Measurements from ENCODE around the gene SMAD5. TPM values are rescaled to one million over a fixed set of nuclear protein-coding genes. Genes with fewer than 3 reads are reported as not detected.

Gene SMAD5
- total RNA-seq, 1 experiment from 2014 or later = 64.3 TPM

DNA sequence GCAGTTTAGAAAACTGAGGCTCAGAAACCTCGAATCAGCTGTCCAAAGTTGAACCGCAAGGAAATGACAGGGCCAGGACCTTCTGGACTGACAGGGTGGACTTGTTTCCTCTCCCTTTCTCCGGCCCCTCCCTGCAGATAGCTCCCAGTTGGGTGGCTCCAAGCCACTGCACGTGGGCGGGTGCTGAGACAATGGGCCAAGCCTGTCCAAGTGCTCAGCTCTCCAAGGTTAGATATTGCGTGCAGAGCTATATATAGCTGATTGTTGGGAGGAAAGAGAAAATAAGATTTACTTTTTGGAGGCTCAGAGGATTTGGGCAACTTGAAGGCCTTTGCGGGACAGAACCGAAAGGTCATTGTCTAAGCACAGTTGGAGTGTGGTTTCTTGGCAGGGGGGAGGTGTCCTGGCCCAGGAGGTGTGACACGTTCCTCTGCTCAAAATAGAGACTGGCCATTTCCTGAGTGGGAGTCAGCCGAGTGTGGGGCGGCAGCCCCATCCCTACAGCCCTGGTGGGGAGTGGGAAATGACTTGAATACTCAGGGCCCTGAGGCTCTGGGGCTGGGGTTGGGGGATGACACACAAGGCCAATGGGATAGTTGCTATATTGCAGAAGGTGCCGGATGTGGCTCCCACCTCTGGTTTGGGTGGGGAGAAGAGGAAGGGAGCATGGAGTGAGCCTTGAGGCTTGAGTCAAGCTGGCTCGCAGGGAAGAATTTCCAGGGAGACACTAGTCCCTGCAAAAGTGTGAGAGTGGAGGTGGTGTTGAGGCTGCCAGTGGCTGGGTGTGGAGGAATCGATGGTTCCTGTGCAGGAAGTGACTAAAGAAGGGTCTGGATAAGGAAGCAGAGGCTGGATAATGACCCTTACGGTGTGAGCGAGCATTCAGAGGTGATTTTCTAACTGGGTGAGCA, 44.4 kb upstream of the SMAD5 start:
- Histone ChIP-seq H3K9me3 (ENCODE audit: control insufficient read depth in 1 of 2, insufficient read depth in 1 of 2, low read depth in 1 of 2, low read length in 2 of 2) (no peaks in the 10 kb centered on the region), H3K4me1 (ENCODE audit: control insufficient read depth in 1 of 2, insufficient read depth in 2 of 2, low read length in 2 of 2) (peaks cover 0 to 9% of the 10 kb centered on the region in 2 experiments; a peak in 2 of 4 replicates), H3K9ac (ENCODE audit: low read length) (no peak overlapping the region), H4K20me1 (ENCODE audit: insufficient read depth) (no peaks in the 10 kb centered on the region), H3K27ac (ENCODE audit: low read depth, low read length) (no peak overlapping the region), H3K4me2 (ENCODE audit: low read length) (peak overlapping the region; percentile 16; the same call in 1 of the 2 replicates), H3K27me3 (ENCODE audit: insufficient read depth, low read length) (no peaks in the 10 kb centered on the region), H2AFZ (ENCODE audit: low read depth, low read length, poor library complexity, severe bottlenecking) (no peak overlapping the region), H3K79me2 (ENCODE audit: insufficient read depth, low read length) (no peaks in the 10 kb centered on the region), H3K36me3 (ENCODE audit: control insufficient read depth in 1 of 2, insufficient read depth in 2 of 2, low read length in 2 of 2) (no peaks in the 10 kb centered on the region), H3K4me3 (replicated peaks in 1 of 2; ENCODE audit: low read depth in 1 of 2, low read length in 2 of 2) (no peak overlapping the region), H3K9me2 (ENCODE audit: insufficient read depth) (no peaks in the 10 kb centered on the region)
- TF ChIP-seq ZBTB33 (IDR thresholded peaks at IDR 0.05; ENCODE audit: extremely low read depth, insufficient replicate concordance, low read length) (no peak), EGR1 (IDR thresholded peaks at IDR 0.05; ENCODE audit: low read depth) (peak; percentile 59; the same call in 1 of the 2 replicates)
- RAD21 ChIA-PET (ENCODE audit: low non-redundant PET in 1 of 2, low total read pairs in 2 of 2, uncharacterized antibody in 2 of 2, unreplicated experiment in 2 of 2) = no interaction called here
- DNase-seq (ENCODE audit: low read depth, low spot score) (no peak), ATAC-seq (no peak)
- intact Hi-C loops (cut with micrococcal nuclease) = no loop called here
- POLR2A ChIA-PET = no interaction called here
- no TSS peak for BruUV-seq (replicated peaks)
- CTCF ChIA-PET = no interaction called here

GRCh38 chr5:136089791-136090190, 42.9 kb upstream of the SMAD5 start:
- Histone ChIP-seq H3K36me3 (ENCODE audit: control insufficient read depth in 1 of 2, insufficient read depth in 2 of 2, low read length in 2 of 2) (no peaks in the 10 kb centered on the region), H3K79me2 (ENCODE audit: insufficient read depth, low read length) (no peaks in the 10 kb centered on the region), H4K20me1 (ENCODE audit: insufficient read depth) (no peaks in the 10 kb centered on the region), H3K9me2 (ENCODE audit: insufficient read depth) (no peaks in the 10 kb centered on the region), H3K27me3 (ENCODE audit: insufficient read depth, low read length) (no peaks in the 10 kb centered on the region), H3K4me2 (ENCODE audit: low read length) (no peak overlapping the region), H3K4me1 (ENCODE audit: control insufficient read depth in 1 of 2, insufficient read depth in 2 of 2, low read length in 2 of 2) (peaks cover 0 to 9% of the 10 kb centered on the region in 2 experiments; a peak in 2 of 4 replicates), H3K9me3 (ENCODE audit: control insufficient read depth in 1 of 2, insufficient read depth in 1 of 2, low read depth in 1 of 2, low read length in 2 of 2) (no peaks in the 10 kb centered on the region), H3K9ac (ENCODE audit: low read length) (no peak overlapping the region), H3K27ac (ENCODE audit: low read depth, low read length) (no peak overlapping the region), H3K4me3 (replicated peaks in 1 of 2; ENCODE audit: low read depth in 1 of 2, low read length in 2 of 2) (no peak overlapping the region), H2AFZ (ENCODE audit: low read depth, low read length, poor library complexity, severe bottlenecking) (no peak overlapping the region)
- no TSS peak for BruUV-seq (replicated peaks)
- ATAC-seq (no peak), DNase-seq (ENCODE audit: low read depth, low spot score) (no peak)
- intact Hi-C loops (cut with micrococcal nuclease) = no loop called here
- CTCF ChIA-PET = no interaction called here
- RAD21 ChIA-PET (ENCODE audit: low non-redundant PET in 1 of 2, low total read pairs in 2 of 2, uncharacterized antibody in 2 of 2, unreplicated experiment in 2 of 2) = no interaction called here
- POLR2A ChIA-PET = no interaction called here
- TF ChIP-seq SIN3A (IDR thresholded peaks at IDR 0.05; ENCODE audit: low read depth) (no peak), CEBPB (IDR thresholded peaks at IDR 0.05; ENCODE audit: low read depth) (no peak), ZBTB33 (IDR thresholded peaks at IDR 0.05; ENCODE audit: extremely low read depth, insufficient replicate concordance, low read length) (no peak), TCF7L2 (IDR thresholded peaks at IDR 0.05; ENCODE audit: borderline replicate concordance, extremely low read depth, insufficient read depth, insufficient read length) (no peak), JUND (IDR thresholded peaks at IDR 0.05) (no peak), SP1 (IDR thresholded peaks at IDR 0.05; ENCODE audit: low read depth) (no peak), REST (IDR thresholded peaks at IDR 0.05; ENCODE audit: low read depth) (no peak), ELF1 (IDR thresholded peaks at IDR 0.05; ENCODE audit: borderline replicate concordance, low read depth) (no peak), EGR1 (IDR thresholded peaks at IDR 0.05; ENCODE audit: low read depth) (no peak)
- TF ChIP-seq, protein P1, sequence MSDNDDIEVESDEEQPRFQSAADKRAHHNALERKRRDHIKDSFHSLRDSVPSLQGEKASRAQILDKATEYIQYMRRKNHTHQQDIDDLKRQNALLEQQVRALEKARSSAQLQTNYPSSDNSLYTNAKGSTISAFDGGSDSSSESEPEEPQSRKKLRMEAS (IDR thresholded peaks at IDR 0.05) = no peak
